ENCODE results near the gene CREB3L4.
A peak's percentile ranks its signal among the peaks of the same experiment; 100 is the strongest.
"Not testable (repeated sequence)": the region's sequence is repeated elsewhere in the genome, so short reads cannot be mapped to it uniquely, and the experiment has no call there.

Gene CREB3L4

GRCh38 chr1:153981735-153982134 is 14.0 kb downstream of the CREB3L4 start:
- H3K79me2 ChIP-seq (ENCODE audit: control insufficient read depth, insufficient read depth, low read length), result peaks cover 12% of the 10 kb centered on the region
- H3K56ac ChIP-seq (ENCODE audit: low read length); H3K18ac ChIP-seq (ENCODE audit: low read length); H3K79me1 ChIP-seq (ENCODE audit: low read length); H2BK120ac ChIP-seq (ENCODE audit: low read depth, low read length); H3K4ac ChIP-seq (ENCODE audit: low read depth, low read length); H3K4me1 ChIP-seq (ENCODE audit: control insufficient read depth, low read depth, low read length); H2AK5ac ChIP-seq (ENCODE audit: low read length); DNase-seq; H2BK5ac ChIP-seq (ENCODE audit: low read length); H3K27ac ChIP-seq (ENCODE audit: low read depth, low read length); H3K9ac ChIP-seq (ENCODE audit: low read length); H3K36me3 ChIP-seq (ENCODE audit: control insufficient read depth, insufficient read depth, low read length); H4K5ac ChIP-seq (ENCODE audit: low read length); H3K4me2 ChIP-seq (ENCODE audit: low read length); H2BK15ac ChIP-seq (replicated peaks; ENCODE audit: low read depth); H3K4me3 ChIP-seq (ENCODE audit: low read length); H4K8ac ChIP-seq (ENCODE audit: low read depth, low read length); H3K23ac ChIP-seq (ENCODE audit: low read length); H3K27me3 ChIP-seq (ENCODE audit: insufficient read depth, low read length, poor library complexity): not testable (repeated sequence)
- no CpG with 5 or more reads among the region's 2 CpGs for WGBS (ENCODE audit: extremely low coverage, insufficient coverage, low lambda C conversion rate)

- WGBS (ENCODE audit: extremely low coverage, insufficient coverage, low lambda C conversion rate), result no CpG with 5 or more reads among the region's 6 CpGs
- peaks cover 2% of the 10 kb centered on the region for H3K36me3 ChIP-seq (ENCODE audit: control insufficient read depth, insufficient read depth, low read length)
- peaks cover 7% of the 10 kb centered on the region for H3K79me1 ChIP-seq (ENCODE audit: low read length)
- H3K9ac ChIP-seq (ENCODE audit: low read length), result peak overlapping the region; percentile 66
- H3K18ac ChIP-seq (ENCODE audit: low read length), result no peak overlapping the region
- no peak for DNase-seq
- H3K56ac ChIP-seq (ENCODE audit: low read length), result peak overlapping the region; percentile 73
- H3K4me1 ChIP-seq (ENCODE audit: control insufficient read depth, low read depth, low read length), result peaks cover 3% of the 10 kb centered on the region
- no peak overlapping the region for H2BK15ac ChIP-seq (replicated peaks; ENCODE audit: low read depth)
- no peak overlapping the region for H4K8ac ChIP-seq (ENCODE audit: low read depth, low read length)
- no peak overlapping the region for H3K27ac ChIP-seq (ENCODE audit: low read depth, low read length)
- no peak overlapping the region for H2BK120ac ChIP-seq (ENCODE audit: low read depth, low read length)
- no peak overlapping the region for H2AK5ac ChIP-seq (ENCODE audit: low read length)
- H3K27me3 ChIP-seq (ENCODE audit: insufficient read depth, low read length, poor library complexity), result no peaks in the 10 kb centered on the region
- peak overlapping the region; percentile 59 for H3K23ac ChIP-seq (ENCODE audit: low read length)
- H3K4ac ChIP-seq (ENCODE audit: low read depth, low read length), result no peak overlapping the region
- H3K4me3 ChIP-seq (ENCODE audit: low read length), result no peak overlapping the region
- no peak overlapping the region for H2BK5ac ChIP-seq (ENCODE audit: low read length)
- H3K79me2 ChIP-seq (ENCODE audit: control insufficient read depth, insufficient read depth, low read length), result peaks cover 9% of the 10 kb centered on the region
- H3K4me2 ChIP-seq (ENCODE audit: low read length), result peak overlapping the region; percentile 19
- no peak overlapping the region for H4K5ac ChIP-seq (ENCODE audit: low read length)
Observed at GRCh38 chr1:153984123-153984894, 16.6 kb downstream of the CREB3L4 start.

GRCh38 chr1:153985341-153985912 is 17.7 kb downstream of the CREB3L4 start:
- Histone ChIP-seq H3K4me1 (ENCODE audit: control insufficient read depth, low read depth, low read length) (peaks cover 3% of the 10 kb centered on the region), H2AK5ac (ENCODE audit: low read length) (no peak overlapping the region), H3K4me2 (ENCODE audit: low read length) (peak overlapping the region; percentile 24), H3K79me2 (ENCODE audit: control insufficient read depth, insufficient read depth, low read length) (peaks cover 9% of the 10 kb centered on the region), H3K23ac (ENCODE audit: low read length) (no peak overlapping the region), H3K36me3 (ENCODE audit: control insufficient read depth, insufficient read depth, low read length) (peaks cover 2% of the 10 kb centered on the region), H3K18ac (ENCODE audit: low read length) (peak overlapping the region; percentile 72), H3K9ac (ENCODE audit: low read length) (peak overlapping the region; percentile 66), H2BK5ac (ENCODE audit: low read length) (no peak overlapping the region), H2BK120ac (ENCODE audit: low read depth, low read length) (no peak overlapping the region), H3K56ac (ENCODE audit: low read length) (peak overlapping the region; percentile 92), H2BK15ac (replicated peaks; ENCODE audit: low read depth) (no peak overlapping the region), H3K27ac (ENCODE audit: low read depth, low read length) (peak overlapping the region; percentile 6), H3K79me1 (ENCODE audit: low read length) (peaks cover 7% of the 10 kb centered on the region), H3K27me3 (ENCODE audit: insufficient read depth, low read length, poor library complexity) (no peaks in the 10 kb centered on the region), H3K4me3 (ENCODE audit: low read length) (peak overlapping the region; percentile 70), H3K4ac (ENCODE audit: low read depth, low read length) (peak overlapping the region; percentile 27), H4K8ac (ENCODE audit: low read depth, low read length) (no peak overlapping the region), H4K5ac (ENCODE audit: low read length) (no peak overlapping the region)
- WGBS (ENCODE audit: extremely low coverage, insufficient coverage, low lambda C conversion rate), result no CpG with 5 or more reads among the region's 7 CpGs
- DNase-seq, result peak; percentile 48

- Histone ChIP-seq H3K27ac (ENCODE audit: low read depth, low read length) (peak within 1 kb of the TSS; percentile 16), H3K4me1 (ENCODE audit: control insufficient read depth, low read depth, low read length) (peaks cover 3% of the 10 kb centered on the region), H3K4me3 (ENCODE audit: low read length) (peak within 1 kb of the TSS; percentile 70), H3K27me3 (ENCODE audit: insufficient read depth, low read length, poor library complexity) (no peaks in the 10 kb centered on the region), H3K79me2 (ENCODE audit: control insufficient read depth, insufficient read depth, low read length) (peaks cover 15% of the 10 kb centered on the region), H3K4me2 (ENCODE audit: low read length) (peak within 1 kb of the TSS; percentile 39), H3K56ac (ENCODE audit: low read length) (peak within 1 kb of the TSS; percentile 92), H4K8ac (ENCODE audit: low read depth, low read length) (no peak within 1 kb of the TSS), H3K9ac (ENCODE audit: low read length) (peak within 1 kb of the TSS; percentile 70), H2BK15ac (replicated peaks; ENCODE audit: low read depth) (no peak within 1 kb of the TSS), H3K23ac (ENCODE audit: low read length) (no peak within 1 kb of the TSS), H3K79me1 (ENCODE audit: low read length) (peaks cover 7% of the 10 kb centered on the region), H3K18ac (ENCODE audit: low read length) (peak within 1 kb of the TSS; percentile 92), H3K4ac (ENCODE audit: low read depth, low read length) (peak within 1 kb of the TSS; percentile 27), H2AK5ac (ENCODE audit: low read length) (no peak within 1 kb of the TSS), H2BK5ac (ENCODE audit: low read length) (no peak within 1 kb of the TSS), H2BK120ac (ENCODE audit: low read depth, low read length) (no peak within 1 kb of the TSS), H3K36me3 (ENCODE audit: control insufficient read depth, insufficient read depth, low read length) (peaks cover 2% of the 10 kb centered on the region), H4K5ac (ENCODE audit: low read length) (no peak within 1 kb of the TSS)
- no CpG with 5 or more reads among the region's 32 CpGs for WGBS (ENCODE audit: extremely low coverage, insufficient coverage, low lambda C conversion rate)
- peak; percentile 89 for DNase-seq
Observed at GRCh38 chr1:153985941-153986761, 18.4 kb downstream of the CREB3L4 start, which contains the start of gene RAB13. RAB13 (minus strand) TSS chr1:153986339; CDS start chr1:153986236, 103 bp downstream.

- no peak overlapping the region for H4K8ac ChIP-seq (ENCODE audit: low read depth, low read length)
- no peak overlapping the region for H2BK15ac ChIP-seq (replicated peaks; ENCODE audit: low read depth)
- peaks cover 3% of the 10 kb centered on the region for H3K4me1 ChIP-seq (ENCODE audit: control insufficient read depth, low read depth, low read length)
- H3K79me1 ChIP-seq (ENCODE audit: low read length), result peaks cover 10% of the 10 kb centered on the region
- H3K4ac ChIP-seq (ENCODE audit: low read depth, low read length), result no peak overlapping the region
- WGBS (ENCODE audit: extremely low coverage, insufficient coverage, low lambda C conversion rate), result no CpG with 5 or more reads among the region's 8 CpGs
- peaks cover 24% of the 10 kb centered on the region for H3K79me2 ChIP-seq (ENCODE audit: control insufficient read depth, insufficient read depth, low read length)
- H3K4me2 ChIP-seq (ENCODE audit: low read length), result no peak overlapping the region
- no peak overlapping the region for H3K56ac ChIP-seq (ENCODE audit: low read length)
- no peak overlapping the region for H4K5ac ChIP-seq (ENCODE audit: low read length)
- no peak overlapping the region for H2BK120ac ChIP-seq (ENCODE audit: low read depth, low read length)
- no peak overlapping the region for H3K18ac ChIP-seq (ENCODE audit: low read length)
- H3K9ac ChIP-seq (ENCODE audit: low read length), result no peak overlapping the region
- no peak overlapping the region for H3K23ac ChIP-seq (ENCODE audit: low read length)
- H2AK5ac ChIP-seq (ENCODE audit: low read length), result no peak overlapping the region
- H3K4me3 ChIP-seq (ENCODE audit: low read length), result no peak overlapping the region
- H3K27ac ChIP-seq (ENCODE audit: low read depth, low read length), result no peak overlapping the region
- no peak for DNase-seq
- H2BK5ac ChIP-seq (ENCODE audit: low read length), result no peak overlapping the region
- peaks cover 2% of the 10 kb centered on the region for H3K36me3 ChIP-seq (ENCODE audit: control insufficient read depth, insufficient read depth, low read length)
- H3K27me3 ChIP-seq (ENCODE audit: insufficient read depth, low read length, poor library complexity), result no peaks in the 10 kb centered on the region
Observed at GRCh38 chr1:153987621-153988020, 19.9 kb downstream of the CREB3L4 start.

Measured in mesendoderm (in vitro differentiated cells).